ENCODE data around the gene CENPK.
"Not testable (repeated sequence)": the region's sequence is repeated elsewhere in the genome, so short reads cannot be mapped to it uniquely, and the experiment has no call there.

CENPK gene

GRCh38 chr5:65508978-65509377 lies 54.0 kb downstream of the CENPK start:
- no peak for DNase-seq (ENCODE audit: low read depth)

GRCh38 chr5:65506961-65507360 lies 56.0 kb downstream of the CENPK start:
- no peak for DNase-seq (ENCODE audit: low read depth)

- no peak for DNase-seq (ENCODE audit: low read depth)
Measured at GRCh38 chr5:65489119-65489518, 73.8 kb downstream of the CENPK start.

- DNase-seq (ENCODE audit: low read depth), result not testable (repeated sequence)
Measured at GRCh38 chr5:65488038-65488687, 74.8 kb downstream of the CENPK start.

GRCh38 chr5:65486803-65487202 lies 76.2 kb downstream of the CENPK start:
- not testable (repeated sequence) for DNase-seq (ENCODE audit: low read depth)

GRCh38 chr5:65485405-65485804 lies 77.6 kb downstream of the CENPK start:
- no peak for DNase-seq (ENCODE audit: low read depth)

- no peak for DNase-seq (ENCODE audit: low read depth)
Measured at GRCh38 chr5:65483546-65484346, 79.2 kb downstream of the CENPK start.

- no peak for DNase-seq (ENCODE audit: low read depth)
Measured at GRCh38 chr5:65482736-65483545, 80.0 kb downstream of the CENPK start.

- no peak for DNase-seq (ENCODE audit: low read depth)
Measured at GRCh38 chr5:65482296-65482735, 80.7 kb downstream of the CENPK start.

- DNase-seq (ENCODE audit: low read depth), result peak; percentile 60
Measured at GRCh38 chr5:65481635-65482295, 81.2 kb downstream of the CENPK start, which contains the start of gene ADAMTS6. Gene ADAMTS6, minus strand, starts transcription at chr5:65481920. Its CDS starts 8,247 bp downstream, at chr5:65473673.

GRCh38 chr5:65481171-65481581 lies 81.8 kb downstream of the CENPK start:
- no peak for DNase-seq (ENCODE audit: low read depth)

- peak; percentile 12 for DNase-seq (ENCODE audit: low read depth)
Measured at GRCh38 chr5:65480306-65480865, 82.6 kb downstream of the CENPK start.

- no peak for DNase-seq (ENCODE audit: low read depth)
Measured at GRCh38 chr5:65479527-65479926, 83.4 kb downstream of the CENPK start.

GRCh38 chr5:65478336-65478735 lies 84.6 kb downstream of the CENPK start:
- no peak for DNase-seq (ENCODE audit: low read depth)

GRCh38 chr5:65475895-65476294 lies 87.1 kb downstream of the CENPK start:
- DNase-seq (ENCODE audit: low read depth), result no peak

- no peak for DNase-seq (ENCODE audit: low read depth)
Measured at GRCh38 chr5:65475336-65475735, 87.6 kb downstream of the CENPK start.

- DNase-seq (ENCODE audit: low read depth), result no peak
Measured at GRCh38 chr5:65474130-65474711, 88.7 kb downstream of the CENPK start.

GRCh38 chr5:65468633-65469032 lies 94.3 kb downstream of the CENPK start:
- no peak for DNase-seq (ENCODE audit: low read depth)
